ENCODE measurements around the gene SUGCT. TPM values are rescaled to one million over a fixed set of nuclear protein-coding genes. Genes with fewer than 3 reads are reported as not detected.
A peak's percentile ranks its signal among the peaks of the same experiment; 100 is the strongest.

Gene SUGCT
- total and polyA plus RNA-seq, 9 of the 15 experiments (the other 6 are each of a cell fraction or from before 2014, with no cell fraction given): 0.58 to 2.5 (median 1.4) TPM

GRCh38 chr7:40733114-40733513, 598.3 kb downstream of the SUGCT start:
- FAIRE-seq: no peak
- in situ Hi-C loops (cut with MboI): no loop called here
- ATAC-seq: no peak

More at GRCh38 chr7:40733114-40733513, 598.3 kb downstream of the SUGCT start:
- H3K36me3 ChIP-seq (ENCODE audit: control insufficient read depth, insufficient read depth, low read length): no peaks in the 10 kb centered on the region
- CTCF ChIA-PET (ENCODE audit: low intra/inter-chr PET ratio): no interaction called here
- no peaks in the 10 kb centered on the region for H3K9me1 ChIP-seq (ENCODE audit: control insufficient read depth, insufficient read depth, low read length)
- H3K4me1 ChIP-seq (replicated peaks in 1 of 2; ENCODE audit: control insufficient read depth in 2 of 2, insufficient read depth in 2 of 2, low read length in 2 of 2): no peaks in the 10 kb centered on the region
- H3K27me3 ChIP-seq (ENCODE audit: control insufficient read depth in 2 of 2, insufficient read depth in 2 of 2, low read length in 2 of 2): no peaks in the 10 kb centered on the region
- H4K20me1 ChIP-seq (replicated peaks; ENCODE audit: control insufficient read depth, insufficient read depth, low read length): no peaks in the 10 kb centered on the region
- POLR2A ChIA-PET: no interaction called here
- H3K9ac ChIP-seq (ENCODE audit: insufficient read depth in 1 of 2, low read depth in 2 of 2, low read length in 2 of 2): no peak overlapping the region
- H3K4me2 ChIP-seq (ENCODE audit: insufficient read depth, low read length): no peak overlapping the region
- TF ChIP-seq CEBPZ (IDR thresholded peaks at IDR 0.05; ENCODE audit: borderline replicate concordance, low read depth, low read length) (no peak), KAT8 (IDR thresholded peaks at IDR 0.05; ENCODE audit: low read depth) (no peak), KLF13 (tag; IDR thresholded peaks at IDR 0.05; ENCODE audit: borderline replicate concordance, low read depth) (no peak), ZNF239 (CRISPR knock-in tag; IDR thresholded peaks at IDR 0.05) (no peak), CHD2 (IDR thresholded peaks at IDR 0.05; ENCODE audit: low read depth, low read length) (no peak), ID3 (CRISPR knock-in tag; IDR thresholded peaks at IDR 0.05) (no peak), ID3 (tag; IDR thresholded peaks at IDR 0.05) (no peak), FOSL1 (tag; conservative IDR thresholded peaks at IDR 0.05) (0 out of 2 replicates have a peak, but pooled peaks have one; percentile 33), MAFG (tag; conservative IDR thresholded peaks at IDR 0.05) (peak; percentile 60), ESRRA (IDR thresholded peaks at IDR 0.05; ENCODE audit: borderline replicate concordance, low read depth) (no peak), MEF2D (tag; conservative IDR thresholded peaks at IDR 0.05; ENCODE audit: low read depth) (peak; percentile 65; the same call in 1 of the 2 replicates), CCNT2 (IDR thresholded peaks at IDR 0.05; ENCODE audit: borderline replicate concordance, extremely low read depth, insufficient read length, low read depth, low read length) (no peak)
- no peak overlapping the region for H2AFZ ChIP-seq (ENCODE audit: low read depth, low read length)
- BruUV-seq (replicated peaks): no TSS peak
- no peak for DNase-seq (ENCODE audit: extremely low read depth in 1 of 4, low spot score in 3 of 4)
- no peak overlapping the region for H3K27ac ChIP-seq (ENCODE audit: extremely low read depth, low read depth, low read length)
- intact Hi-C loops (cut with micrococcal nuclease): no loop called here
- H3K79me2 ChIP-seq (ENCODE audit: control insufficient read depth, insufficient read depth, low read length): no peaks in the 10 kb centered on the region
- no peaks in the 10 kb centered on the region for H3K9me3 ChIP-seq (replicated peaks; ENCODE audit: control insufficient read depth, insufficient read depth, low read depth, low read length)
- H3K4me3 ChIP-seq: no peak overlapping the region

Data from K562 (cell line).